ENCODE data around the gene PPP1R10. TPM values are rescaled to one million over a fixed set of nuclear protein-coding genes. Genes with fewer than 3 reads are reported as not detected.

The PPP1R10 gene
- total RNA-seq, 1 experiment from 2014 or later, result 119 TPM

GRCh38 chr6:30617565-30618269, 674 bp upstream of the PPP1R10 start, which contains the start of gene MRPS18B:
TSS of gene MRPS18B (plus strand) at chr6:30617840. CDS start at chr6:30617866, 26 bp downstream.
- TF ChIP-seq CTCF (IDR thresholded peaks at IDR 0.05; ENCODE audit: unreplicated experiment), result no peak
- intact Hi-C loops (cut with micrococcal nuclease; ENCODE audit: unreplicated experiment), result loop anchor here (5.0 kb wide), 1 partner anchor 105 kb away; the partner anchor contains the start of gene TUBB
- Mint-ChIP-seq H3K27me3 (ENCODE audit: unreplicated experiment) (peaks cover 16% of the 10 kb centered on the region), H3K4me3 (ENCODE audit: low read depth, unreplicated experiment) (peak within 1 kb of the TSS; percentile 70), H3K9me3 (ENCODE audit: low read depth, unreplicated experiment) (no peaks in the 10 kb centered on the region), H3K36me3 (ENCODE audit: insufficient read depth, unreplicated experiment) (peaks cover 96% of the 10 kb centered on the region), H3K27ac (ENCODE audit: unreplicated experiment) (peak within 1 kb of the TSS; percentile 98), H3K4me1 (ENCODE audit: low read depth, unreplicated experiment) (peaks cover 46% of the 10 kb centered on the region)
- peak; percentile 98 for DNase-seq
- CTCF ChIA-PET, result interaction anchor here (0.6 to 2.0 kb wide), 3 partner anchors 29 to 113 kb away, joined by 3 to 10 read pairs (median 4); partner anchors contain the start of gene DHX16
- BruUV-seq (replicated peaks), result TSS peak; percentile 79

- CTCF ChIA-PET, result no interaction called here
- Mint-ChIP-seq H3K27me3 (ENCODE audit: unreplicated experiment) (peaks cover 16% of the 10 kb centered on the region), H3K4me1 (ENCODE audit: low read depth, unreplicated experiment) (peaks cover 56% of the 10 kb centered on the region), H3K36me3 (ENCODE audit: insufficient read depth, unreplicated experiment) (peaks cover 93% of the 10 kb centered on the region), H3K4me3 (ENCODE audit: low read depth, unreplicated experiment) (peak overlapping the region; percentile 70), H3K27ac (ENCODE audit: unreplicated experiment) (peak overlapping the region; percentile 98), H3K9me3 (ENCODE audit: low read depth, unreplicated experiment) (no peaks in the 10 kb centered on the region)
- DNase-seq, result peak; percentile 24
- no TSS peak for BruUV-seq (replicated peaks)
- intact Hi-C loops (cut with micrococcal nuclease; ENCODE audit: unreplicated experiment), result loop anchor here (5.0 kb wide), 1 partner anchor 106 kb away; the partner anchor contains the start of gene TUBB
- no peak for TF ChIP-seq CTCF (IDR thresholded peaks at IDR 0.05; ENCODE audit: unreplicated experiment)
Measured at GRCh38 chr6:30615958-30616810, 859 bp downstream of the PPP1R10 start.

- Mint-ChIP-seq H3K36me3 (ENCODE audit: insufficient read depth, unreplicated experiment) (peaks cover 93% of the 10 kb centered on the region), H3K9me3 (ENCODE audit: low read depth, unreplicated experiment) (no peaks in the 10 kb centered on the region), H3K27me3 (ENCODE audit: unreplicated experiment) (peaks cover 16% of the 10 kb centered on the region), H3K27ac (ENCODE audit: unreplicated experiment) (peak overlapping the region; percentile 98), H3K4me1 (ENCODE audit: low read depth, unreplicated experiment) (peaks cover 60% of the 10 kb centered on the region), H3K4me3 (ENCODE audit: low read depth, unreplicated experiment) (peak overlapping the region; percentile 70)
- CTCF ChIA-PET, result interaction anchor here (0.6 to 1.2 kb wide), 8 partner anchors 16 to 686 kb away, joined by 3 to 6 read pairs (median 5); partner anchors contain the start of genes ABCF1 and DHX16
- peak; percentile 45 for DNase-seq
- intact Hi-C loops (cut with micrococcal nuclease; ENCODE audit: unreplicated experiment), result loop anchor here (5.0 kb wide), 1 partner anchor 107 kb away; the partner anchor contains the start of gene TUBB
- no peak for TF ChIP-seq CTCF (IDR thresholded peaks at IDR 0.05; ENCODE audit: unreplicated experiment)
- BruUV-seq (replicated peaks), result no TSS peak
Measured at GRCh38 chr6:30615219-30615957, 1.7 kb downstream of the PPP1R10 start.

GRCh38 chr6:30614843-30615218, 2.2 kb downstream of the PPP1R10 start:
- H3K27ac Mint-ChIP-seq (ENCODE audit: unreplicated experiment), result peak overlapping the region; percentile 98
- H3K4me1 Mint-ChIP-seq (ENCODE audit: low read depth, unreplicated experiment), result peaks cover 62% of the 10 kb centered on the region
- H3K9me3 Mint-ChIP-seq (ENCODE audit: low read depth, unreplicated experiment), result no peaks in the 10 kb centered on the region
- H3K4me3 Mint-ChIP-seq (ENCODE audit: low read depth, unreplicated experiment), result peak overlapping the region; percentile 70
- CTCF ChIA-PET, result interaction anchor here (0.6 to 1.2 kb wide), 9 partner anchors 15 to 686 kb away, joined by 3 to 6 read pairs (median 5); partner anchors contain the start of genes ABCF1 and DHX16
- intact Hi-C loops (cut with micrococcal nuclease; ENCODE audit: unreplicated experiment), result loop anchor here (5.0 kb wide), 1 partner anchor 107 kb away; the partner anchor contains the start of gene TUBB
- no peak for TF ChIP-seq CTCF (IDR thresholded peaks at IDR 0.05; ENCODE audit: unreplicated experiment)
- peak; percentile 90 for DNase-seq
- peaks cover 16% of the 10 kb centered on the region for H3K27me3 Mint-ChIP-seq (ENCODE audit: unreplicated experiment)
- H3K36me3 Mint-ChIP-seq (ENCODE audit: insufficient read depth, unreplicated experiment), result peaks cover 94% of the 10 kb centered on the region
- no TSS peak for BruUV-seq (replicated peaks)

Measured in Calu3 (cell line).